GM06990 (cell line): Measurements from ENCODE around the gene PHF21B.

Source experiments
- DNase-seq: peaks from one replicate; pipeline ENCODE4 v3.0.0-alpha.2; 2011; ENCODE audit not compliant: insufficient read length; ENCODE audit errors: extremely low read depth
- H3K27me3 ChIP-seq: replicated peaks from 2 replicates; pipeline ENCODE4 v1.6.0; 2011; ENCODE audit warnings: low read length; ENCODE audit not compliant: control insufficient read depth, insufficient read depth
- H3K36me3 ChIP-seq: 2 replicates; pipeline ENCODE4 v1.5.1; 2011; ENCODE audit warnings: low read length; ENCODE audit not compliant: control insufficient read depth, insufficient read depth
- H3K4me3 ChIP-seq: replicated peaks from 2 replicates; pipeline ENCODE4 v1.5.1; 2011; ENCODE audit warnings: low read depth, mild to moderate bottlenecking, control low read depth, low read length
- CTCF ChIP-seq: IDR thresholded peaks from 2 replicates; pipeline ENCODE4 v1.5.1; 2011; ENCODE audit warnings: low read length, control low read depth, mild to moderate bottlenecking, inconsistent platforms; ENCODE audit not compliant: insufficient read depth, poor library complexity, severe bottlenecking

The PHF21B gene

DNA sequence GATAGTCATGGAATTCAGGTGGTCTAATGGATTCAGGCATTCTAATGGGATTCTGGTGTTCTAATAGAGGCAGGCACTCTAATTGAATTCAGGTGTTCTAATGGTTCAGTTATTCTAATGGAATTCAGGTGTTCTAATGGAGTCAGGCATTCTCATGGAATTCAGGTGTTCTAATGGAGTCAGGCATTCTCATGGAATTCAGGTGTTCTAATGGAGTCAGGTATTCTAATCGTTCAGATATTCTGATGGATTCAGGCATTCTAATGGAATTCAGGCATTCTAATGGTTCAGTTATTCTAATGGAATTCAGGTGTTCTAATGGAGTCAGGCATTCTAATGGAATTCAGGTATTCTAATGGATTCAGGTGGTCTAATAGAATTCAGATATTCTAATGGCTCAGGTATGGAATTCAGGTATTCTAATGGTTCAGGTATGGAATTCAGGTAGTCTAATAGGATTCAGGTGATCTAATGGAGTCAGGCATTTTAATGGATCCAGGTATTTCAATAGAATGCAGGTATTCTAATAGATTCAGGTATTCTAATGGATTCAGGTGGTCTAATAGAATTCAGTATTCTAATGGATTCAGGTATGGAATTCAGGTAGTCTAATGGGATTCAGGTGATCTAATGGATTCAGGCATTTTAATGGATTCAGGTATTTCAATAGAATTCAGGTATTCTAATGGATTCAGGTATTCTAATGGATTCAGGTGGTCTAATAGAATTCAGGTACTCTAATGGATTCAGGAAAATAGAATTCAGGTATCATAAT lies 22.0 kb upstream of the PHF21B start:
- H3K36me3 ChIP-seq = no peaks in the 10 kb centered on the region
- no peak overlapping the region for H3K4me3 ChIP-seq
- no peak for TF ChIP-seq CTCF
- peaks cover 2% of the 10 kb centered on the region; the same call in 1 of the 2 replicates for H3K27me3 ChIP-seq
- no peak for DNase-seq

DNA sequence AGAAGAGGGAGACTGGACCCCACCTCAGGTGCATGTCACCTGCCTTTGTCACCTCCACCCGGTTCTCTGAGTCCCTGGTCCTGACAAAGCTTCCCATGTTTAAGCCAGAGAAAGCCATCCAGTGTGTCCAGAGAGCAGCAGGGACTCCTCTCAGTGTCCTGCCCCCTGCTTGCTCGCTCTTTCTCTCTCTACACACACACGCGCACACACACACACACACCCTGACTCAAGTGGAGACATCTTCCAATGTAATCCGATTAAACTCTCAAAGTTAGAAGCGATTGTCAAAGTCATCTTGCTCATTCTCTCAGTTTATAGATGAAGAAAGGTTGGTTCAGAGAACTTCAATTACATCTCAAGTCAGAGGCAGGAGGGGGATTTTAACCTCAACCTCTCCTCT lies 19.7 kb upstream of the PHF21B start:
- Histone ChIP-seq H3K36me3 (no peaks in the 10 kb centered on the region), H3K27me3 (peaks cover 2% of the 10 kb centered on the region; the same call in 1 of the 2 replicates), H3K4me3 (no peak overlapping the region)
- no peak for TF ChIP-seq CTCF
- DNase-seq = no peak

- no peak for DNase-seq
- no peak overlapping the region for H3K4me3 ChIP-seq
- no peaks in the 10 kb centered on the region; the same call in 1 of the 2 replicates for H3K27me3 ChIP-seq
- no peaks in the 10 kb centered on the region for H3K36me3 ChIP-seq
- TF ChIP-seq CTCF = no peak
These were observed 16.7 kb upstream of the PHF21B start for GRCh38 chr22:45026511-45026910.

GRCh38 chr22:45023431-45023830 lies 13.6 kb upstream of the PHF21B start:
- no peak for TF ChIP-seq CTCF
- no peaks in the 10 kb centered on the region for H3K36me3 ChIP-seq
- no peak overlapping the region for H3K4me3 ChIP-seq
- no peaks in the 10 kb centered on the region; the same call in 1 of the 2 replicates for H3K27me3 ChIP-seq
- DNase-seq = no peak

- no peaks in the 10 kb centered on the region; the same call in 1 of the 2 replicates for H3K27me3 ChIP-seq
- no peak overlapping the region for H3K4me3 ChIP-seq
- no peak for DNase-seq
- no peaks in the 10 kb centered on the region for H3K36me3 ChIP-seq
- TF ChIP-seq CTCF = no peak
These were observed 10.3 kb upstream of the PHF21B start for GRCh38 chr22:45019861-45020655.
